ENCODE data around the gene SAMD4A. TPM values are rescaled to one million over a fixed set of nuclear protein-coding genes. Genes with fewer than 3 reads are reported as not detected.

SAMD4A gene
- total RNA-seq, 1 experiment from 2014 or later = 9.6 TPM

DNA sequence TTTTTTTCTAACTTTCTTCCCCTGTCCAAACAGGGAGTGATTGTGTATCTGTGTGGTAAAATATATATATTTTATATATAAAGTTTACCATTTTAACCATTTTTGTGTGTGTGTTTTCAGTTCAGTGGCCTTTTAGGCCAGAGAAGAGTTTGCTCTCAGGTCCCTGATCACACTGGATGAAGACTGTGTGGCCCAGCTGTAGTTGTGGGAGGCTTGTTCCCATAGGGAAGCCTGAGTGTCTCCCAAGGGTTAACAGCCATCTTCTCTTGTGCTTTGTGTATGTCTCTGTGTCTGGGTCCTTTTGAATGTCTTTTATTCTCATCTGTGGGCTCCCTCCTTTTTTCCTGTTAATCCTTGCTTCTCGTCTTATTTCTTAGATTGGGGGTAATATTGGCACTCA is 33.8 kb upstream of the SAMD4A start:
- Histone ChIP-seq H3K4me1 (ENCODE audit: insufficient read depth, low read length) (no peaks in the 10 kb centered on the region; the same call in 1 of the 2 replicates), H2BK15ac (ENCODE audit: low read depth, low read length) (no peak overlapping the region), H3K4ac (ENCODE audit: low read depth, low read length) (no peak overlapping the region), H3K9me3 (ENCODE audit: control insufficient read depth, low read depth, low read length) (no peaks in the 10 kb centered on the region), H4K5ac (ENCODE audit: insufficient read length, low read depth, low read length) (no peak overlapping the region), H3K79me1 (ENCODE audit: insufficient read depth, low read depth, low read length, poor library complexity, severe bottlenecking) (no peaks in the 10 kb centered on the region), H4K8ac (replicated peaks; ENCODE audit: insufficient read length, low read depth, low read length) (no peak overlapping the region), H2AFZ (ENCODE audit: low read length) (no peak overlapping the region), H2BK5ac (ENCODE audit: insufficient read length, low read length) (no peak overlapping the region), H3K27ac (ENCODE audit: insufficient read length, low read depth, low read length) (peak overlapping the region; percentile 52), H3K79me2 (ENCODE audit: insufficient read depth, low read length) (no peaks in the 10 kb centered on the region), H3K14ac (ENCODE audit: insufficient read depth, low read length) (no peak overlapping the region), H2BK120ac (ENCODE audit: low read depth, low read length, poor library complexity, severe bottlenecking) (no peak overlapping the region), H2BK12ac (ENCODE audit: insufficient read length, low read depth, low read length) (no peak overlapping the region), H3K23ac (ENCODE audit: insufficient read length, low read depth, low read length) (no peak overlapping the region), H3K23me2 (ENCODE audit: insufficient read length, low read depth, low read length, poor library complexity, severe bottlenecking) (no peaks in the 10 kb centered on the region), H3K27me3 (ENCODE audit: insufficient read depth, low read length) (no peaks in the 10 kb centered on the region), H3K9ac (ENCODE audit: extremely low read depth, insufficient read length, low read length) (no peak overlapping the region), H2AK5ac (ENCODE audit: insufficient read length, low read length) (no peak overlapping the region), H3K4me2 (ENCODE audit: insufficient read depth, insufficient read length, low read length) (no peak overlapping the region), H4K20me1 (ENCODE audit: control insufficient read depth, insufficient read depth, insufficient read length) (no peaks in the 10 kb centered on the region), H3K18ac (ENCODE audit: insufficient read length, low read depth, low read length) (no peak overlapping the region), H4K91ac (ENCODE audit: insufficient read length, low read depth, low read length) (no peak overlapping the region), H3K56ac (ENCODE audit: insufficient read length, low read depth, low read length) (no peak overlapping the region), H2BK20ac (ENCODE audit: low read depth, low read length, poor library complexity, severe bottlenecking) (no peak overlapping the region), H3T11ph (ENCODE audit: low read length) (no peak overlapping the region)
- Mint-ChIP-seq H3K27me3 (ENCODE audit: low read depth) (no peaks in the 10 kb centered on the region), H3K4me1 (peaks cover 9 to 15% of the 10 kb centered on the region in 2 experiments), H3K36me3 (ENCODE audit: insufficient read depth in 1 of 3, low read depth in 3 of 3) (peaks cover 0 to 8% (median 0%) of the 10 kb centered on the region in 3 experiments; a peak in 3 of 7 replicates), H3K27ac (peak overlapping the region in 1 of 3 experiments; percentile 94; a peak in 2 of 7 replicates), H3K4me3 (no peak overlapping the region), H3K9me3 (no peaks in the 10 kb centered on the region)
- DNase-seq = no peak
- TF ChIP-seq, protein P1, sequence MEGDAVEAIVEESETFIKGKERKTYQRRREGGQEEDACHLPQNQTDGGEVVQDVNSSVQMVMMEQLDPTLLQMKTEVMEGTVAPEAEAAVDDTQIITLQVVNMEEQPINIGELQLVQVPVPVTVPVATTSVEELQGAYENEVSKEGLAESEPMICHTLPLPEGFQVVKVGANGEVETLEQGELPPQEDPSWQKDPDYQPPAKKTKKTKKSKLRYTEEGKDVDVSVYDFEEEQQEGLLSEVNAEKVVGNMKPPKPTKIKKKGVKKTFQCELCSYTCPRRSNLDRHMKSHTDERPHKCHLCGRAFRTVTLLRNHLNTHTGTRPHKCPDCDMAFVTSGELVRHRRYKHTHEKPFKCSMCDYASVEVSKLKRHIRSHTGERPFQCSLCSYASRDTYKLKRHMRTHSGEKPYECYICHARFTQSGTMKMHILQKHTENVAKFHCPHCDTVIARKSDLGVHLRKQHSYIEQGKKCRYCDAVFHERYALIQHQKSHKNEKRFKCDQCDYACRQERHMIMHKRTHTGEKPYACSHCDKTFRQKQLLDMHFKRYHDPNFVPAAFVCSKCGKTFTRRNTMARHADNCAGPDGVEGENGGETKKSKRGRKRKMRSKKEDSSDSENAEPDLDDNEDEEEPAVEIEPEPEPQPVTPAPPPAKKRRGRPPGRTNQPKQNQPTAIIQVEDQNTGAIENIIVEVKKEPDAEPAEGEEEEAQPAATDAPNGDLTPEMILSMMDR (conservative IDR thresholded peaks at IDR 0.05) = no peak
- WGBS (ENCODE audit: extremely low coverage, insufficient read length, low lambda C conversion rate) = no CpG with 5 or more reads among the region's 1 CpG
